SIG-M5 treated with dmso at 0.1 percent for 504 hours (cell line): ENCODE data around the gene PGLYRP4.

Experiments used
- DNase-seq: peaks from one replicate; lab custom pipeline; 2025; ENCODE audit not compliant: unreplicated experiment; lab: John Stamatoyannopoulos, UW

Gene PGLYRP4, protein sequence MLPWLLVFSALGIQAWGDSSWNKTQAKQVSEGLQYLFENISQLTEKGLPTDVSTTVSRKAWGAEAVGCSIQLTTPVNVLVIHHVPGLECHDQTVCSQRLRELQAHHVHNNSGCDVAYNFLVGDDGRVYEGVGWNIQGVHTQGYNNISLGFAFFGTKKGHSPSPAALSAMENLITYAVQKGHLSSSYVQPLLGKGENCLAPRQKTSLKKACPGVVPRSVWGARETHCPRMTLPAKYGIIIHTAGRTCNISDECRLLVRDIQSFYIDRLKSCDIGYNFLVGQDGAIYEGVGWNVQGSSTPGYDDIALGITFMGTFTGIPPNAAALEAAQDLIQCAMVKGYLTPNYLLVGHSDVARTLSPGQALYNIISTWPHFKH

DNA sequence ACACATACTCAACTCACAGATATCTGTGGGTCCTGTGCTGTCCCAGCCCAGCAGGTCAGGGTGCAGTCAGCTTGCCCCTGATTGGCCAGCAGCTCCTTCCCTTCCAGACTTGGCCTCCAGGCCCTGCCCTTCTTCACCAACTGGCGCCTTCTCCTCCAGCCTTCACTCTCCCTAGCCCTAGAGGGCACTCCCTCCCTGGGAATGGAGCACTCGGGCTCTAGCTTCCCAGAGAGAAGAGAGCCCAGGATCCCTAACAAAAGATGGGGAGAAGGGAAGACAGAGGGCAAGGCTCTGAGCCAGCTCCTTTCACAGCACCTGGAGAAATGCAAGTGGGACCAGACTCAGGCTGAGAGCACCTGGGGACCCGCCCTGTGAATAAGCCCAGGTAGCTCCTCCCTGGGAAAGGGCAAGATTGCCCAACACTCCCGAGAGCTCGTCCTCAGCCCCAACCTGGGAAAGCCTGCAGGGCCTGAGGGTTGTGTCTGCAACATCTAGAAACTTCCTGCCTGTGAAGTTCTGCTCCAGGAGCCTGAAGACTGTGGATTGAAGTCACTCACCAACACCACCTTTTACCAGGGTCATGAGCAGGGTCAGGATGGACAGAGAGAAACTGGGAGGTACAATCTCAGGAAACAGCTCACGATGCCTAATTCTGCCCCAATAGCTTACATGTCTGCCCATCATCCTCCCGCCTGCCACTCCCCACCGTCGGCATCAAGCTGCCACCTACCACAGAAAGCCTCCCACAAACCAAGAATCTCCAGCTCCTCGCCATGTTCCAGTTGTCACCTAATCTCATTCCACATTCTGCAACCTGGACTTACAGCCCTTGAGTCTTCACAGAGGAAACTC is at the start of gene PGLYRP4:
Gene PGLYRP4 (minus strand): TSS at position 331 of the 852 bp plus-strand sequence. CDS start 909 bp downstream, outside the sequence.
- DNase-seq: no peak

DNA sequence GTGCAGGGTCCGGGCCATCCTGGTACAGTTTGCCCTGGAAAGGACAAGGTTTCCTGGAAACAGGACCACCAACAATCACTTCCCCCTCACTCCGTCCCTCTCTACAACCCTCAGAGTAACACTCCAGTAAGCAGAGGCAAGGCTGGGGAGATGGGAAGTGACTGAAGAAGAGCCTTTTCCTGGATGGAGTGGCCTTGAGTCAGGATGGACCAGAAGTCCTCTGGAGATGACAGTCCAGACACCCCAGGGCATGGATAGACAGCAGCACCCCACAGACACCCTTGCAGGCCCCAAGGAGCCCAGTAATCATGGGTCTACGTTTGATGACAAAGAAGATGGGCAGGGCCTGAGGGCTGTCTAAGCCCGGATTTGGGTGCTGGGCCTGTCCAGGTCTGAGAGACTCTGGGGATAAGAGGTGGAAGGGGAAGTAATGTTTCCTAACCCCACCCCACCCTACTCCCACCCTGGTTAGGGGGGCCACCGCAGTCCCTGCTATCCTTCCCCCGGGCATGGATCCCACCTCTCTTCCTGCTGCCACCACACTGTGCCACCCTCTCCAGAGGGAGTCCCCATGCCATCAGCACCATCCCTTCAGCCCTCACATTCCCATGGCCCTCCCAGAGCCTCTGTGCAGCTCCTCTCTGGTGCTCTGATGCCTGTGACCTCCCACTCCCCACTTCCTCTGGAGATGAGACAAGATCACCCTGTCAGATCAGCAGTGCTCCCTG is 49.4 kb upstream of the PGLYRP4 start:
- DNase-seq: no peak

DNA sequence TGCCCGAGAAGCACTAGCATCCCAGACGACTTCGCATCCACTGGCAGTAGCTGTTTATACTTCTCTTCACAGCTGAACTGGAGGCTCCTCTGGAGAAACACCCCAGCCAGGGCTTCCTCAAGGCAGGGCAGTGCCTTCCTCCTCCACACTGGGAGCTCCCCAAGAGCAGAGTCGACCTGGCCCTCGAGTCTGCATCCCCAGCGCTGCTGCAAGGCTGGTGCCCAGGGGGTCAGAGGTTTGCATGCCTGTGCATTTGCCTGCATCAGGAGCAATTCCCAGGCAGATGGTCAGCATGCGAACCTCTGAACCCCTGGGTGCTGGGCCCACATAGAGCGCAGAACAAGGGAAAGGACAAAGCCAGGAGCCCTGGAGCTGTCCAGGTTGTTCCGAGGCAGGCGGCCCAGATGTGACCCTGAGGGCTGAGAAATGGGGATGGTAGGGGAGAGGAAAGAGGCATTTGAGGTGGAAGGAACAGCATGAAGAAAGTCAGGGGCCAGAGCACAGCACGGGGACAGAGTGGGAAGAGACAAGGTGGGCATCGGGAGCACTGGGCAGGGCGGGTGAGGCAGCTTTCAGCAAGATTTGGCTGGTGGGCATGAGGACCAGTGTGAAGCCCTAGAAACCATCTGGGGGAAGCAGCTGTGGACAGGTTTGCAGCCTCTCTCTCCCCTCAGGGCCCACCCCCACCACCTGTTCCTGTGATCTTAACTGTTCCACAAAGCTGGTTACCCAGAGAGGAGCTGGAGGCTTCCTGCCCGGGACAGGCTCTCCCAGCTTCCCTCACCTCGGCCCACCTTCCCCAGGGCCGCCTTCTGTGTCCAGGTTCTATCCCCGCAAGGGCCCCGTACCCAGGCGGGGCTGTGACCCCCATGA is 48.6 kb upstream of the PGLYRP4 start:
- DNase-seq: no peak

DNA sequence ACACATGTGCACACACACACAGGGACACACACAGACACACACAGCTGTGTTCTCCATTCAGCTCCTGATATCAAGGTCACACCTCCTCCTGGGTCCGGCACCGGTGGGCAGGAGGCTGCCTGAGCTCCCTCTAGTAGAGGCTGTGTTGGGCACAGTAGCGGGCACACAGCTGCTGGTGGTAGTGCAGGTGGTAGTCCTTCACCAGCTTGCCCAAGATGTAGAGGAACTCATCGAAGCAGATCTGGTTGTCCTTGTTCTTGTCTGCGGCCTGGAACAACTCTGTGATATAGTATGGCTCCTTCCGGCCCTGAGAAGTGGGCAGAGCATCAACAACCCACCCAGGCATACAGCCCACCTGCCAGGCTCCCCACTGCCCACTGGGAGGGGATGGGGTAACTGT is 47.8 kb upstream of the PGLYRP4 start:
- no peak for DNase-seq

DNA sequence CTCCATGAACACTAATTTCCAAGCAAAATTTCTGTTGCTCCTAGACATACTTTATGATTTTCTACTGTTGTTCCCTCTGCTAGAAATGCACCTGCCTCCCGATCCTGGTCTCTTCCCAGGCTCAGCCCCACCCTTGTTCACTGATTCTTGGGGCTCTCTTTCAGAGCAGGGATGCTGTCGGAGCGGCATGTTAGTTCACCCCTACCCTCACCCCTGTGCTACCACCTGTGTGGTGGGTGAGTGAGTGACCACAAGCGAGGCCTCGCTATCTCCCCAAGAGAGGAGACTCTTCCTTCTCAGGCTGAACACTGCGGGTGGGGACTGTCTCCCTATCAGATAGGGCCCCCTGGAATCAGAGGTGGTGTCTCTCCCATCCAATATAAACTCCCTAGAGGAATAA is 47.1 kb upstream of the PGLYRP4 start:
- no peak for DNase-seq

DNA sequence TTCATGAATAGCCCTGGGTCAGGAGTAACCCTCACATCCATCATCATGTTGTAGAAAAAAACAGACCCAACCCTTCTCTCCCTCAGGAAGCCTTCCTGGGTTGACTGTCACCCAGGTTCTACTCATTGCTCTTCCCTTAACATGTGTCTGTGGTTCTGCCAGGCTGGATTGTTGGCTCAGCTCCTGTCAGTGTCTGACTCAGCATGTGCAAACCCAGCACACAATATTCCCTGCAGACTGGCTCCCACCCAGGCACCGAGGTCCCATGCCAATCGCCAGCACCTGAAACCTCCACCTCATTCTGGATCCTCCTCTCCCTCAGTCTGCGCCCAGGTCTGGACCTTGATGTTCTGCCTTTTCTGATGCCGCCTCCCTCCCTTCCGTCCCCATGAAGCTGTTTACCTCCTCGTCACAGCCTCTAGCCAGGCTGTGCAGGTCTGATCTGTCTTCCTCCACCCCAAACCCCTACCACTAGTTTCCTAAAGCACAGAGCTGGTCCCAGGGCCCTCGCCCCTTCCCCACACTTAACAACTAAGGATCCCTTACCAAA is 46.6 kb upstream of the PGLYRP4 start:
- DNase-seq: no peak

DNA sequence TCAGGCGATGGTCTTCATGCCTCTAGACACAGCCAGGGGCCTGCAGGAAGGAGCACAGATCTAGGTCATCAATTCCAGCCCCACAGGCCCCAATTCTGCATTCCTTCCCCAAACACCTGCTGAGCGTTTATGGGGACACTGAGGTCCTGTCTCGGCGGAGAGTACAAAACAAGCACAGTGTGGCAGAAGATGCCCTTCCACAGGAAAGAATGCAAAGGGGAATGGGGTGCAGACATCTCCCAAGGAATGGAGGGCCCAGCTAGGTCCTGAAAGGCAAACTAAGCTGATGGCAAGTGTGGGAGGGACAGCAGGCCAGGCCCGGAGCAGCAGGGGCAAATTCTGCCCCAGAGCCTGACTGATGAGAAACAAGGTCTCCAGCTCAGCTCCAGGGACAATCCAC is 45.8 kb upstream of the PGLYRP4 start:
- DNase-seq: no peak

DNA sequence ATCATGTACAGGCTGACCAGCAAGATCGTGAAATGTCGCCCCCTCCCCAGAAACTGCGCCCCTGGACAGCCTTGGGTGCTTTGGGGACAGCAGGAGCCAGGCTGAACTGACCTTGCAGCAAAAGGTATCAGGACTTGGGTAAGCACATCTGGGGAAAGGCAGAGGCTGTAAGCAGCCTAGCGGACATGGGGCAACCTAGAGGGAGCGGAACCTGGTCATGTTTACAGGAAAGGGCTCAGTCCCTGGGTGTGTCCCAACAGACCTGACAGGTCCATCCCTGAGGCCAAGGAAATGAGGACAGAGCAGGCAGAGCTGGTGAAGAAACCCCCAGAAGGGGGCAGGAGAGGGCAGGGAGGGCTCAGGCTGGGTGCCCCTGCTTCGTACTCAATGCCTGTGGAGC is 45.3 kb upstream of the PGLYRP4 start:
- DNase-seq: no peak

DNA sequence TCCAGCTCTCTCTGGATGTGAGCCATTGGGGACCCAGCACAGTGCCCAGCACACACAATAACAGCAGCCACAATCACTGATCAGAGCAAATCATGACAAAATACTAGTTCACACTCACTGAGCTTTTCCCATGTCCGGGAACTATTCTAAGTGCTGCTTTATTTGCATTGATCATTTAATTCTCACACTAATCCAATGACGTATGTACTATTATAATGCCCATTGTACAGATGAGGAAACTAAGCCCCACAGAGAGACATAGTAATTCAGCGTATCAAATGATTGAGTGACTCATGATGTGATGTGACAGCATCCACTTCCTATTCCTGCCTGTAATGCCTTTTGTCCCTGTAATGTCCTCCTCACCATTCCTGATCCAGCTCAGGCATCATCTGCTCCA is 44.2 kb upstream of the PGLYRP4 start:
- DNase-seq: no peak

DNA sequence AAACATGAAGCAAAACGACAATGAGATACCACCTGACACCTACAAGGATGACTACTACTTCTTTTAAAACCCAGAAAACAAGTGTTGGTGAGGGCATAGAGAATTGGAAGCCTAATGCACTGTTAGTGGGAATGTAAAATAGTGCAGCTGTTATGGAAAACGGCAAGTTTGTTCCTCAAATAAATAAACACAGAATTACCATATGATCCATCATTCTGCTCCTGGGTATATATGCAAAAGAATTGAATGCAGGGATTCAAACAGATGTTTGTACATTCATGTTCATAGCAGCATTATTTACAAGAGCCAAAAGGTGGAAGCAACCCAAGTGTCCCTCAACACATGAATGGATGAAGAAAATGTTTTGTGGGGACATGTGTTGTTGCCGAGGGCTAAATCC is 43.6 kb upstream of the PGLYRP4 start:
- DNase-seq: no peak

DNA sequence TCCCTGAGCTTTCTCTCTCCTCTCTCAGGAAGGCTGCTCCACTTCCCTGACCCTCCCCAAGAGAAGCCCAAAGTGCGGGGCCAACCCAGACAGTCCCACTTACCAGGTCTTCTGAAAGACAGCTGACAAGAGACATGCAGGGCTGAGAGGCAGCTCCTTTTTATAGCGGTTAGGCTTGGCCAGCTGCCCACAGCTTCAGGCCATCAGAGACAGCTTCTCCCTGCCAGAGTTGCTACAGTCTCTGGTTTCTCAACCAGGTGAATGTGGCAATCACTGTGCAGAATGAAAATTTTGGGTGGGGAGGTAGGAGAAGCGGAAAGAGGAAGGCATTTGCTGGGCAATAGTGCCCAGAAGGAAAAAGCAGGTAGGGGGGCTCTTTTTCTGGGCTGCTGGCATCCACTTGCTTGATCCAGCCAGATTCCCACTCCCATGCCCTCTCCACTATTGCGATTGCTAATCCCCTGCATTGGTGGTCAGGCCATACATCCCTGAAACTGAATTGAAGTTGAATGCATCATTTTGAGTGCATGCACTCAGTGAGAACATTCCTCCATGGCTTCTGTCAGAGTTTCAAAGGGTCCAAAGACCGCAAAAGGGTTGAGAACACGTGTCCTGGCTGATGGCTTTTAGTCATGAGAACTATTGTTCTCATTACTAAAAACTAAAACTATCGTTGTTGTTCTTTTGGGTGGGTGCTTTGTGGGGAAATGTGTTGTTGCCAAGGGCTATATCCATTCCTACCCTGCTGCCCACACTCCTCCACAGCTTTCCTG is 42.5 kb upstream of the PGLYRP4 start, which contains the start of gene S100A8:
Gene S100A8 (minus strand): TSS at position 136 of the 773 bp plus-strand sequence. CDS start 538 bp downstream, outside the sequence.
- DNase-seq: peak; percentile 87

DNA sequence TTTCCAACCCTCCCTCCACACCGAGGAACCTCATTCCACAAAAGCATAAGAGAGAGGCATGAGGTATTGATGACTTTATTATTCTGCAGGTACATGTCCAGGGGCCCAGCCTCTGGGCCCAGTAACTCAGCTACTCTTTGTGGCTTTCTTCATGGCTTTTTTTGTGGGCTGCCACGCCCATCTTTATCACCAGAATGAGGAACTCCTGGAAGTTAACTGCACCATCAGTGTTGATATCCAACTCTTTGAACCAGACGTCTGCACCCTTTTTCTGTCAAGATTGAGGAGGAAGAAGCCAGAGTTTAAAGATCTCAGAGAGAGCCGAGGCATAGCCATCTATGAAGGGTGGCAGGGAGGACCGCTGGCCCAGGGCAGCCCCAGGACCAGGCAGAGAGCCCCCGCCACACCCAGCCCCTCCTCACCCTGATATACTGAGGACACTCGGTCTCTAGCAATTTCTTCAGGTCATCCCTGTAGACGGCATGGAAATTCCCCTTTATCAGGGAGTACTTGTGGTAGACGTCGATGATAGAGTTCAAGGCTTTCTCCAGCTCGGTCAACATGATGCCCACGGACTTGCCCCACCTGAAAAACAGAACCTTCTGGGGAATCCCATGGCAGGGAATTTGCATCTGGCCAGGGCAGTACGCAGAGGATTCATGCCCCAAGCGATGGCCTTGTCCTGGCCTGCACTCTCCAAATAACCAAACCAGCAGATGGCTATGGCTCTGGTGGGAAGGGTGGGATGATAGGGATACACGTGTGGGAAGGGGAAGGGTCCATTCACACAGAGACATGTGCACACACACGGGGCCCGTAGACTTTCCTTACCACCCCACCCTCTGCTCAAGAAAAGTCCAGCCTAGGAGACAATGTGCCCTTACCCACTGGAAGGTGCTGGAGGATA is 41.6 kb upstream of the PGLYRP4 start:
- DNase-seq: peak; percentile 82

DNA sequence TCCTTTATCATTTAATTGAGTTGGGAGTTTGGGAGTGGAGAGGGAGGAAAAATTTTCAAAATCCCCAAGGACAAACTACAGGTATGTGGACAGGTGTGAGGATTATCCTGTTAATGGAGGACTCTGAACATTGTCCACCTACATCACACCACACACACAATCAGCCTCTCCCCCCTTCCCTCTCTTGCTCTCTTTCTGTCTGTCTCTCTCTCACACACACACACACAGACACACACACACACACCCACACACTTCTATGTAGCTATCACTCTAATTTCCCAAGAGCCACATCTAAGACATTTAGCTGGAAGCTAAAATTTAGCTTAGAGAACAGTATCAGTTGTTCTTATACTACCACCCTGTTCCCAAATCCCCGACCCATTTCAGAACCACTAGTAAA is 40.8 kb upstream of the PGLYRP4 start:
- no peak for DNase-seq

DNA sequence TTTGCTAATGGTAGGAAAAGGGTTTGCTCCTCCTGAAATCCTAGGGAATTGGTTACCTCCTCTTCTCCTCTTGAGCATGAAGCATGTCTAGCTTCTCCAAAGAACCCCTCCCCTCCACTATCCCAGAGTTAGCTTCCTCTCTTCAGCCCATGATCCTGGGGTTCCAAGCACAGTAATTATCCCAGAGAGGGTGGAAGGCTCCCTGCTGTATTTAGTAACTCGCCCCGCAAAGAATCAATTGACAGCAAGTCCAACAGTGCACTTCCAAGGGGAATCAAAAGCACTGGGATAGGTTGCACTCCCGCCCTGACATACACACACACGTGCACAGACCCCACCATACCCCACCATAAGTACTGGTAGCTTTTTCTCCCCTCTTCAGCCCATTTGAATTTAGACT is 39.1 kb upstream of the PGLYRP4 start:
- DNase-seq: no peak

DNA sequence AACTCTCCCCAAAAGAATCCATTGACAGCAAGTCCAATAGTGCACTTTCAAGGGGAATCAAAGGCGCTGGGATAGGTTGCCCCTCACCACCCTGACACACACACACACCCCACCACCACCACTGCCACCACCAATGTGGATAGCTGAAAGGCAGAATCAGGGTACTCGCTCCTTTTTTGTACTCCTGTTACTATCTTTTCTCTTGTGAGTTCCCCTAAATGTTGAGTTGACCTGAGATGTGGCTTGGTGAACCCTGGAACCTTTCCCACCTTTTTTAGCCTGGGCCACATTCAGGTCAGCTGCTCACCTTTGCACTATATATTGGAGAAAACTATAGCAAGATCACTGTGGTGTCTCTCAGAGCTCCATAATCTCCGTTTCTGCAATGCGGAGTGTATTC is 38.4 kb upstream of the PGLYRP4 start:
- no peak for DNase-seq

DNA sequence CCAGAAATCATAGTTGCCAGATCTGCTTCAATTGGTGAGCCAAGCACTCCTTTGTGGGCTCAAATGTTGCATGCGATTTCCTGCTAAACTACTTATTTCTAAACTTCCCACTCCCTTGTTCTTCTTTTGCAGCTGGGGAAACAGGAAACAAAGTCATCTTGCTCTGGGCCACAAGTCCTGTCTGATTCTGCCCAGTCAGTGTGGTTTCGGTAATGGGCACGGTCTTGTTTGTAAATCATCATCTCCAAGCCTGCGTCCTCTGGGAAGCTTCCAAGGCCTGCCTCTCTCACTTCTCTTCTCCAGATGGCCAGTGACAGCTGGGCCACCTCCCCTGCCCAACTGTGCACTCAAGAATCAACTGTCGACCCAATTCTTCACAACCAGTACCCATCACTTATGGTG is 37.9 kb upstream of the PGLYRP4 start:
- DNase-seq: peak; percentile 99

DNA sequence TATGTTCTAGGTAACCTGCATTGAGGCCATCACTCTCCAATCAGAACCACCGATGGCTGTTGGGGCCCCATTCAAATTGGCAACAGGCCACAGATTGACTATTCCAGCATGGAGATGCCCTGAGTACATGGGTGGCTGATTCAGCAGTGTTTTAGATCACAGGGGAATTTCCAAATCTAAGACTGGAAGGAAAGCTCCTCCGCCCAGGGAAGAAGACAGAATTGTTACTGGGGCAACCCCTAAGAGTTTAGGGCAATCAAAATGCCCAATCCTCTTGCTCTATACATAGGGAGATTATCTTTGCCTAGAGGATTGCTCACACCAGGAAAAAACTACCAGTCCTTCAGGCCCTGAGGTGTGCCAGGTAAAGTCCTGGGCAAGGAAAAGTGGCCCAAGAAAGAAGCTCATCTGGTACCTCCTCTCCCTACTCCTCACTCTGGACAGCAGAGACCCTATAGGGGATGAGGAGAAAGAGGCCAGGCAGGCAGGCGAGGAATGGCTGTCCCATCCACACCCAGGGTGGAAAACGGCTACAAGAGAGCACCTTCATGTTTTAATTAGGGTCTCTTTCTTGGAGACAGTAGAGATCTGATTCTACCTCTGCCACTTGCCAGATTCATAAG is 36.4 kb upstream of the PGLYRP4 start:
- no peak for DNase-seq

DNA sequence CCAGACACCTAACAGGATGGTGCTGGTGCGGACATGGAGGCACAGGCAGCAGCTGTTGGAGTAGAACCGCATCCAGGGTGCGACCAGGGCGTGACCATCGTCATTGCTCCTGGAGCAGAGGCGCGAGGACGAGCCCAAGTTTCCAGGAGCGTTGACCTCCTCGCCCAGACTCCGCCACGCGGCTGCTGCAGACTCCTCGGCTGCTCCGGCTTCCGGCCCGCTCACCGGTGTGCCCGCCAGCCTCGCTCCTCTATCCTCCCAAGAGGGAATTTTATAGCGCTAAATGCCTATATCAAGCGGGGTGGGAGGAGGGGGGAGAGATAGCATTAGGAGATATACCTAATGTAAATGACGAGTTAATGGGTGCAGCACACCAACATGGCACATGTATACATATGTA is 32.1 kb upstream of the PGLYRP4 start:
- no peak for DNase-seq
